Measurements from ENCODE around the gene CAMKV. TPM values are rescaled to one million over a fixed set of nuclear protein-coding genes. Genes with fewer than 3 reads are reported as not detected.
A peak's percentile ranks its signal among the peaks of the same experiment; 100 is the strongest.

CAMKV gene
- total and polyA plus RNA-seq, 11 donors = not detected

DNA sequence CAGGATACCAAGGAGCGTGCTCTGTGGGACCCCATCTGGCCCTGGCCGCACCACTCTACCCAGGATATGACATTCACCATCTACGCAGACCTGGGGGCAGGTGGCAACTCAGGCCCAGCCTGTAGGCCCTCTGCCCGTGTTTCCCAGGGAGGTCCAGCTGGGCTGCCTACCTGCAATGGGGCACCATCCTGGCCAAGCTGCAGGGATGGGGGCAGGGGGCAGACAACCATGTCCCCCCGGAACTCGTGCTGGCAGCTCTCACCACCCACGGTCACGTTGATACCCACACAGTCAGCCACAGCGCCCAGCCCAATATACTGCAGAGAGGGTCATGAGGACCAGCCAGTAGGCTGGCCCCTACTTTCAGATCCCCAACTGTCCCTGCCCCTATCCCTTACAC is 26.1 kb upstream of the CAMKV start:
- intact Hi-C loops (cut with DNase I) = loop anchor here in 1 of 10 donors (10.0 kb wide), 1 partner anchor 191 kb away; no protein-coding TSS in a partner anchor
- no peak for ATAC-seq
- 96 to 99% (median 98%) methylated on average over 4 to 9 of the region's 9 CpGs for WGBS, 4 donors

DNA sequence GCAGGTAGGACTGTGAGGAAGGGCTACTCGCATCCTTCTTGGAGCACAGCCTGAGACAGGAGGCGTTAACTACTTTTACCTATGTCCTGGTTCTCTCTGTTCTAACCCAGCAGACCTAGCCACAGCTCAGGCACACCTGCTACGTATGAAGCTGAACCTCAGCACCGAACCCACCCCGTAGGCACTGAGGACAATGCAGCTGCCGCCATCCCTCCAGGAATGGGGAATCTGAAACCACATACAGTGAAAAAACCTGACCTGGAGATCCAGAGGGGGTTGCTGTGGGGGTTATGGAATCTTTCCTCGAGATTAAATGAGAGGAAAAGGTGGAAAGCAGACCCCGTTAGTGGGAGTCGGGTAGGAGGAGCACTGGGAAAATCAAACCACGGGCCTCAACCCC is 19.6 kb upstream of the CAMKV start:
- TF ChIP-seq, protein P1, sequence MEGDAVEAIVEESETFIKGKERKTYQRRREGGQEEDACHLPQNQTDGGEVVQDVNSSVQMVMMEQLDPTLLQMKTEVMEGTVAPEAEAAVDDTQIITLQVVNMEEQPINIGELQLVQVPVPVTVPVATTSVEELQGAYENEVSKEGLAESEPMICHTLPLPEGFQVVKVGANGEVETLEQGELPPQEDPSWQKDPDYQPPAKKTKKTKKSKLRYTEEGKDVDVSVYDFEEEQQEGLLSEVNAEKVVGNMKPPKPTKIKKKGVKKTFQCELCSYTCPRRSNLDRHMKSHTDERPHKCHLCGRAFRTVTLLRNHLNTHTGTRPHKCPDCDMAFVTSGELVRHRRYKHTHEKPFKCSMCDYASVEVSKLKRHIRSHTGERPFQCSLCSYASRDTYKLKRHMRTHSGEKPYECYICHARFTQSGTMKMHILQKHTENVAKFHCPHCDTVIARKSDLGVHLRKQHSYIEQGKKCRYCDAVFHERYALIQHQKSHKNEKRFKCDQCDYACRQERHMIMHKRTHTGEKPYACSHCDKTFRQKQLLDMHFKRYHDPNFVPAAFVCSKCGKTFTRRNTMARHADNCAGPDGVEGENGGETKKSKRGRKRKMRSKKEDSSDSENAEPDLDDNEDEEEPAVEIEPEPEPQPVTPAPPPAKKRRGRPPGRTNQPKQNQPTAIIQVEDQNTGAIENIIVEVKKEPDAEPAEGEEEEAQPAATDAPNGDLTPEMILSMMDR (IDR thresholded peaks at IDR 0.05) = no peak
- TF ChIP-seq POLR2A (IDR thresholded peaks at IDR 0.05) = no peak
- no peak overlapping the region for H3K27ac ChIP-seq
- H3K9me3 ChIP-seq = no peaks in the 10 kb centered on the region
- 82 to 89% (median 85%) methylated on average over 10 of the region's 10 CpGs for WGBS, 4 donors
- no peaks in the 10 kb centered on the region for H3K36me3 ChIP-seq
- H3K4me1 ChIP-seq = peaks cover 0 to 8% (median 0%) of the 10 kb centered on the region in 12 donors
- no peak overlapping the region for H3K4me3 ChIP-seq
- intact Hi-C loops (cut with DNase I) = no loop called here
- DNase-seq (no peak), ATAC-seq (no peak)
- H3K27me3 ChIP-seq = no peaks in the 10 kb centered on the region

More for the DNA sequence above, 26.1 kb upstream of the CAMKV start:
- Histone ChIP-seq H3K4me1 (peaks cover 0 to 4% (median 2%) of the 10 kb centered on the region in 12 donors), H3K36me3 (no peaks in the 10 kb centered on the region), H3K9me3 (no peaks in the 10 kb centered on the region), H3K27ac (no peak overlapping the region), H3K27me3 (no peaks in the 10 kb centered on the region), H3K4me3 (no peak overlapping the region)
- no peak for DNase-seq
- TF ChIP-seq, protein P1 (IDR thresholded peaks at IDR 0.05) = no peak
- no peak for TF ChIP-seq POLR2A (IDR thresholded peaks at IDR 0.05)

DNA sequence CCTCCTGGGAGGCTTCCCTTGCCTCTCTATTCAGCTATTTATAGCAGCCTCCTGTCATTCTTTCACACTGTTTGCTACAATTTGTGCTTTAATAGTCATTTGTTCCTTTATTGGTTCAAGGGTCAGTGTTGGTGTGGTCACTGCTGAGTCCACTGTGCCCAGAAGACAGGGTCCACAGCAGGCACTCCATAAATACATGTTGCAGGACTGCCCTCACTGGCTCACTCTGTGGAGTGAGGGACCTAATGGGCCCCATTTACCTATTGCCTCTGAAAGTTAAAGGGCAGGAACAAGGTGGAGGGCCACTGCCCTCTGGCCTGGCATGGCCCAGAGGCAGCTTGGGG is 17.2 kb upstream of the CAMKV start:
- no peak for TF ChIP-seq POLR2A (IDR thresholded peaks at IDR 0.05)
- ATAC-seq (no peak), DNase-seq (no peak)
- H3K36me3 ChIP-seq = no peaks in the 10 kb centered on the region
- H3K27me3 ChIP-seq = no peaks in the 10 kb centered on the region
- no peak overlapping the region for H3K27ac ChIP-seq
- H3K4me1 ChIP-seq = peaks cover 0 to 18% (median 8%) of the 10 kb centered on the region in 12 donors
- no peak overlapping the region for H3K4me3 ChIP-seq
- intact Hi-C loops (cut with DNase I) = no loop called here
- H3K9me3 ChIP-seq = no peaks in the 10 kb centered on the region

DNA sequence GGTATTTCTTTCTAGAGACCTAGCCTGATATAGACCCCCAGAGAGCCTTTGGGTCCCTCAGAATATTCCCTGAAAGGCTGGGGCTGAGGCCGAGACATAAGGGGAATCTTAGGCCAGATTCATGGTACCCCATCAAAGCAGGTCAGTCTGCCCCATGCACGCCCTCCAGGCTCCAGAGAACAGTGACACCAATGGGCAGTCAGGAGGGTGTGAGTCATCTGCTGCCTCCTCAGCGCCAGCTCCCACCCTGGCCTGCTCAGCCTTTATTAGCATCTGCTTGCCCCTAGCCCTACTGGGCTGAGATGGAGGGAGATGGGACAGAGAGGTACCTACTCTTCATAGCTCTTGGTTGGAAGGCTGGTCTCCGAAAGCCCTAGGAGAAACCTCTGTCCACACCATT is 14.3 kb upstream of the CAMKV start:
- intact Hi-C loops (cut with DNase I) = no loop called here
- H3K4me3 ChIP-seq = no peak overlapping the region
- no peak for TF ChIP-seq POLR2A (IDR thresholded peaks at IDR 0.05)
- TF ChIP-seq, protein P1 (IDR thresholded peaks at IDR 0.05) = no peak
- 87 to 100% (median 94%) methylated on average over 4 of the region's 4 CpGs for WGBS, 4 donors
- no peak overlapping the region for H3K27ac ChIP-seq
- no peaks in the 10 kb centered on the region for H3K9me3 ChIP-seq
- no peak for DNase-seq
- ATAC-seq = no peak
- peaks cover 4 to 34% (median 23%) of the 10 kb centered on the region in 12 donors for H3K4me1 ChIP-seq
- H3K27me3 ChIP-seq = no peaks in the 10 kb centered on the region
- H3K36me3 ChIP-seq = no peaks in the 10 kb centered on the region

DNA sequence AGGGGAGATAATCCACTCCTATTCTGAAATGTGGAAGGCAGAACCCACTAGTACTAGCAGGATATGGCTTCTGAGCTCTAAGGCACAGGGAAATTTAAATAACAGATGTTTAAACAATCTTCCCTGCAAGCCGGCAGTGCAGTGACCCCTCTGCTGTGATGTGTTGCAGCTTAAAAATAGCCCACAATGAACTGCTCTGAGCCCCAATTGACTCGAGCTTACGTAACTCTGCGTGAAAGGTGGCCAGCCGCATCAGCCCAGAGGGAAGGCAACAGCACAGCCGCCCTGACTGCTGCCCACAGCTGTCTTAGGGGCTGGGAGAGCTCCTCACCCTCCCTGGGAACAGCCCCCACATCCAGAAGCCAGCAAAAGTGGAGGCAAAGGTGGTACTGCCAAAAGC is 12.5 kb upstream of the CAMKV start:
- WGBS, 4 donors = 7 to 17% (median 12%) methylated on average over 6 of the region's 6 CpGs
- TF ChIP-seq POLR2A (IDR thresholded peaks at IDR 0.05) = no peak
- TF ChIP-seq, protein P1 (IDR thresholded peaks at IDR 0.05) = no peak
- no peaks in the 10 kb centered on the region for H3K9me3 ChIP-seq
- ATAC-seq = peak; percentile 70 to 97 (median 84)
- H3K4me1 ChIP-seq = peaks cover 4 to 34% (median 23%) of the 10 kb centered on the region in 12 donors
- peak overlapping the region in 9 of 12 donors; percentile 14 to 86 (median 68) for H3K27ac ChIP-seq
- no peaks in the 10 kb centered on the region for H3K36me3 ChIP-seq
- intact Hi-C loops (cut with DNase I) = no loop called here
- H3K27me3 ChIP-seq = no peaks in the 10 kb centered on the region
- peak in 4 of 5 donors; percentile 48 to 75 (median 69) for DNase-seq
- no peak overlapping the region for H3K4me3 ChIP-seq
